Gastroesophageal sphincter (tissue), 4 donors: ENCODE measurements around the gene SGPL1. TPM values are rescaled to one million over a fixed set of nuclear protein-coding genes. Genes with fewer than 3 reads are reported as not detected.

ENCODE experiments used
- ATAC-seq: fragments of 150-250 bp; one replicate; pipeline ENCODE4 v1.9.1; 2016; ENCODE audit warnings: mild to moderate bottlenecking, moderate library complexity
- H3K27ac ChIP-seq, 4 donors: fragments of 200-600 bp; sonication (generic) in 3 of 4; 1 replicate in 3 of 4; 2 replicates in 1 of 4; pipeline ENCODE4 v1.5.1; 2016 to 2019
- H3K27me3 ChIP-seq: fragments of 200-600 bp; sonication (generic); one replicate; pipeline ENCODE4 v1.5.1; 2019
- H3K36me3 ChIP-seq, 2 donors: fragments of 200-600 bp; sonication (generic); one replicate each; pipeline ENCODE4 v1.5.1; 2019; ENCODE audit warnings: control low read depth in 1 of 2
- H3K4me1 ChIP-seq, 3 donors: fragments of 200-600 bp; sonication (generic); 1 replicate in 2 of 3; 2 replicates in 1 of 3; pipeline ENCODE4 v1.5.1; 2016 to 2019; ENCODE audit warnings: control low read depth in 2 of 3
- H3K4me3 ChIP-seq, 2 donors: fragments of 200-600 bp; sonication (generic); one replicate each; pipeline ENCODE4 v1.5.1; 2019; ENCODE audit warnings: mild to moderate bottlenecking in 1 of 2, moderate library complexity in 1 of 2
- H3K9me3 ChIP-seq, 3 donors: fragments of 200-600 bp; sonication (generic); one replicate each; pipeline ENCODE4 v1.5.1; 2017 to 2019; ENCODE audit warnings: control low read depth in 2 of 3
- EP300 ChIP-seq: sonication (generic); formaldehyde crosslinking; IDR thresholded peaks from one replicate; pipeline ENCODE4 v1.6.1; 2017; ENCODE audit warnings: antibody characterized with exemption, mild to moderate bottlenecking
- POLR2A ChIP-seq, 2 donors: fragments of 450-650 bp; IDR thresholded peaks; one replicate each; pipeline ENCODE4 v1.6.1; 2017; ENCODE audit warnings: antibody characterized with exemption in 2 of 2, mild to moderate bottlenecking in 2 of 2, moderate library complexity in 1 of 2
- POLR2AphosphoS5 ChIP-seq: sonication (generic); formaldehyde crosslinking; IDR thresholded peaks from one replicate; pipeline ENCODE4 v1.6.1; 2017; ENCODE audit warnings: antibody characterized with exemption
- WGBS, 2 donors: methylation state at CpG; one replicate each; pipeline ENCODE4 v1.1.5; 2018; ENCODE audit warnings: low coverage in 1 of 2; 5-methylcytosine and 5-hydroxymethylcytosine counted together
- total RNA-seq, 4 donors: library from RNA; depleted of rRNA; stranded (reverse); fragments of >200 nt; gene quantifications; one replicate each; pipeline ENCODE4 v1.1.0, GENCODE V29; 2016
- TF ChIP-seq, protein P1 (sequence below), 4 experiments: fragments of 200-600 bp in 2 of 4; fragments of 450-650 bp in 2 of 4; sonication (generic) in 1 of 4; IDR thresholded peaks; one replicate each; pipeline ENCODE4 v1.5.1; 2017 to 2019; ENCODE audit warnings: antibody characterized with exemption in 4 of 4, mild to moderate bottlenecking in 2 of 4, moderate library complexity in 2 of 4

Gene SGPL1
- total RNA-seq, 4 donors from 2014 or later: 23.0 to 28.1 (median 24.4) TPM

- Histone ChIP-seq H3K27ac (no peak overlapping the region), H3K27me3 (no peaks in the 10 kb centered on the region), H3K4me3 (no peak overlapping the region), H3K4me1 (peaks cover 0 to 5% (median 0%) of the 10 kb centered on the region in 3 donors), H3K36me3 (peaks cover 0 to 86% of the 10 kb centered on the region in 2 donors), H3K9me3 (no peaks in the 10 kb centered on the region)
- ATAC-seq: no peak
- WGBS, 2 donors: 80% methylated on average over 1 of the region's 1 CpG; no CpG with 5 or more reads in 1 of the 2 donors
- TF ChIP-seq POLR2A (IDR thresholded peaks at IDR 0.05) (no peak), POLR2AphosphoS5 (no peak), EP300 (no peak)
- TF ChIP-seq, protein P1, sequence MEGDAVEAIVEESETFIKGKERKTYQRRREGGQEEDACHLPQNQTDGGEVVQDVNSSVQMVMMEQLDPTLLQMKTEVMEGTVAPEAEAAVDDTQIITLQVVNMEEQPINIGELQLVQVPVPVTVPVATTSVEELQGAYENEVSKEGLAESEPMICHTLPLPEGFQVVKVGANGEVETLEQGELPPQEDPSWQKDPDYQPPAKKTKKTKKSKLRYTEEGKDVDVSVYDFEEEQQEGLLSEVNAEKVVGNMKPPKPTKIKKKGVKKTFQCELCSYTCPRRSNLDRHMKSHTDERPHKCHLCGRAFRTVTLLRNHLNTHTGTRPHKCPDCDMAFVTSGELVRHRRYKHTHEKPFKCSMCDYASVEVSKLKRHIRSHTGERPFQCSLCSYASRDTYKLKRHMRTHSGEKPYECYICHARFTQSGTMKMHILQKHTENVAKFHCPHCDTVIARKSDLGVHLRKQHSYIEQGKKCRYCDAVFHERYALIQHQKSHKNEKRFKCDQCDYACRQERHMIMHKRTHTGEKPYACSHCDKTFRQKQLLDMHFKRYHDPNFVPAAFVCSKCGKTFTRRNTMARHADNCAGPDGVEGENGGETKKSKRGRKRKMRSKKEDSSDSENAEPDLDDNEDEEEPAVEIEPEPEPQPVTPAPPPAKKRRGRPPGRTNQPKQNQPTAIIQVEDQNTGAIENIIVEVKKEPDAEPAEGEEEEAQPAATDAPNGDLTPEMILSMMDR (IDR thresholded peaks at IDR 0.05): no peak
Measured at GRCh38 chr10:70879207-70879606, 63.5 kb downstream of the SGPL1 start.

DNA sequence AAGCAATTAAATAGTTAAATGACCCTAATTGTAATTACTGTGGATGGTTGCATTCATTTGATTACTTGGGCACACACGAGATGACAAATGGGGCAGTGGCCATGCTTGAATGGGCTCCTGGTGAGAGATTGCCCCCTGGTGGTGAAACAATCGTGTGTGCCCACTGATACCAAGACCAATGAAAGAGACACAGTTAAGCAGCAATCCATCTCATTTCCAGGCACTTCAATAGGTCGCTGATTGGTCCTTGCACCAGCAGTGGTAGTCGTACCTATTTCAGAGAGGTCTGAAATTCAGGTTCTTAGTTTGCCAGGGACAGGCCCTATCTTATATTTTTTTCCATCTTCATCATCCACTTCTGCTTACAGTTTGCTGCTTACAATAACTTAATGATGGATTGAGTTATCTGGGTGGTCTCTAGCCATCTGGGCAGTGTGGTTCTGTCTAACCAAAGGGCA is 64.4 kb downstream of the SGPL1 start:
- 8% methylated on average over 4 of the region's 4 CpGs for WGBS, 2 donors
- peaks cover 0 to 7% (median 0%) of the 10 kb centered on the region in 3 donors for H3K4me1 ChIP-seq
- peak; percentile 74 for ATAC-seq
- H3K27ac ChIP-seq: no peak overlapping the region
- no peaks in the 10 kb centered on the region for H3K9me3 ChIP-seq
- TF ChIP-seq POLR2AphosphoS5: no peak
- TF ChIP-seq, protein P1 (IDR thresholded peaks at IDR 0.05): peak; percentile 86 to 92 (median 89)
- H3K27me3 ChIP-seq: no peaks in the 10 kb centered on the region
- H3K36me3 ChIP-seq: peaks cover 0 to 86% of the 10 kb centered on the region in 2 donors
- no peak overlapping the region for H3K4me3 ChIP-seq

- TF ChIP-seq EP300: no peak
- no peak for TF ChIP-seq POLR2A (IDR thresholded peaks at IDR 0.05)
- TF ChIP-seq, protein P1 (IDR thresholded peaks at IDR 0.05): no peak
- TF ChIP-seq POLR2AphosphoS5: no peak
- Histone ChIP-seq H3K27ac (peak overlapping the region in 1 of 4 donors; percentile 95), H3K4me3 (no peak overlapping the region), H3K9me3 (no peaks in the 10 kb centered on the region), H3K36me3 (peaks cover 0 to 55% of the 10 kb centered on the region in 2 donors), H3K27me3 (no peaks in the 10 kb centered on the region), H3K4me1 (peaks cover 0 to 46% (median 4%) of the 10 kb centered on the region in 3 donors)
- no CpG with 5 or more reads among the region's 1 CpG for WGBS, 2 donors
- no peak for ATAC-seq
Measured at GRCh38 chr10:70884741-70885140, 69.0 kb downstream of the SGPL1 start.

DNA sequence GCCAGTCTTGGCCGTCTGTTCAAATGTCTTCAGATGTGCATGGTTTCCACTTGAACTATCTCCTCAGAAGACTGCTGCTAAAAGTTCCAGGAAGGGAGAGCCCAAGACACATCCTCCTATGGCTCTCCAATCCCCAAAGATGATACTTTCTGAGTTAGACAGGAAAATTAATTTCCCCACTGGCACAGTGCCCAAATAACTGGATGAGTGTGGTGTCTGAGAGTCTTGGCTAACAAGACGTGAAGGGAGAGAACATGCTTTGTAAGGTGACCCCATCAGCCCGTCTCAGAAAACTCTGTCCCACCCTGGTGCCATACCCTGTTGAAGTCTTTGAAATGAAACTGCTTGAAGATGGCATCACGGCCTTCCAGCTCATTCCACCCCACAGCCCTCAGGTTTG is 69.7 kb downstream of the SGPL1 start:
- Histone ChIP-seq H3K4me1 (peaks cover 0 to 43% (median 4%) of the 10 kb centered on the region in 3 donors), H3K27ac (peak overlapping the region in 3 of 4 donors; percentile 95 to 97 (median 95)), H3K4me3 (no peak overlapping the region), H3K36me3 (peaks cover 0 to 53% of the 10 kb centered on the region in 2 donors), H3K27me3 (no peaks in the 10 kb centered on the region), H3K9me3 (no peaks in the 10 kb centered on the region)
- no peak for ATAC-seq
- WGBS, 2 donors: 10 to 52% methylated on average over 2 to 3 of the region's 4 CpGs
- TF ChIP-seq POLR2AphosphoS5 (no peak), EP300 (no peak), POLR2A (IDR thresholded peaks at IDR 0.05) (no peak)
- TF ChIP-seq, protein P1 (IDR thresholded peaks at IDR 0.05): no peak
